Activated naive CD4-positive, alpha-beta T cell treated with anti-CD3 and anti-CD28 coated beads, Interleukin-2, amount 50 U/mL, for 16 hours (primary cell): Measurements from ENCODE around the gene ZBTB7B.

Experiments used
- DNase-seq: peaks from one replicate; pipeline ENCODE4 v3.0.0-alpha.2; 2020

Gene ZBTB7B

DNA sequence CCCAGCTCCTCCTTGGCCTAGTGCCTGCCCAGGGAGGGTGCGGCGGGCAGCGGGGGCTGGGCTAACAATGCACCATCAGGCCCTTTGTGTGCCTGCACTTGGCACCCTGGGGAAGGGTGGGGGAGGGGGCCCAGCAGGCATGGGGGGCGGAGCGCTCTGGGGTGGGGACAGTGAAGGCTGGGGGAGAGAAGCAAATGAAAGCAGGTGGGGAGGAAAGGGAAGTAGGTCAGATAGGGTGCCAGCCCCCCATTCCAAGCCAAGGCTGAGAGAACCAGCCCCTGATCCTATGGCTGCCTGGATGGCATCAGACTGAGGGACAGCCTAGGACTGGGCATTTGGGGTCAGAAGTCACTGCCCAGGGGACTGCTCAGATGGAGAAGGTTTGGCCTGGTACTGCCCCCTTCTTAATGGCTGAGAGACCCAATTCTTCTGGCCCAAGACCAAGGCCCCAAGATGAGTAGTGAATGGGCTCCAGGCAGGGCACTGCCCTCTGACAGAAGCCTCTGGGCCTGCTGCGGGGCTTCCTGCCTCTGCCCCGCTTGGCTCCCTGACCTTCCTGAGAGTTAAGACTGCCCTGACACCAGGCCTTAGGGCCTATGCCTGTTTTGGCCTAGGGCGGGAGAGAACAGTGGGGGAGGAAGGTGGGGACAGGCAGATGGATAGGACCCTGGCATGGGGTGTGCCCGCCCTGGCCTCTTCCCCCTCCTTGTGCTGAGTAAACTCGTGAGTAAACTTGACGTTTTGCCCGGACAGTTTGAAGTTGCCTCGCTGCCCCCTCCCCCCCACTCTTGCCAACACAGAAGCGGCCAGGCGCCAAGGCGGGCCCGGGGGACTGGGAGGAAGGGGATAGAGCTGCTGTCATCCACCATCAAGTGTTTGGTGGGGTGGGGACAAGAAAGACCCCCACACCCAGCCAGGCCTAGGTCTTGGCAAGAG lies 2.7 kb downstream of the ZBTB7B start:
- DNase-seq: peak; percentile 29

DNA sequence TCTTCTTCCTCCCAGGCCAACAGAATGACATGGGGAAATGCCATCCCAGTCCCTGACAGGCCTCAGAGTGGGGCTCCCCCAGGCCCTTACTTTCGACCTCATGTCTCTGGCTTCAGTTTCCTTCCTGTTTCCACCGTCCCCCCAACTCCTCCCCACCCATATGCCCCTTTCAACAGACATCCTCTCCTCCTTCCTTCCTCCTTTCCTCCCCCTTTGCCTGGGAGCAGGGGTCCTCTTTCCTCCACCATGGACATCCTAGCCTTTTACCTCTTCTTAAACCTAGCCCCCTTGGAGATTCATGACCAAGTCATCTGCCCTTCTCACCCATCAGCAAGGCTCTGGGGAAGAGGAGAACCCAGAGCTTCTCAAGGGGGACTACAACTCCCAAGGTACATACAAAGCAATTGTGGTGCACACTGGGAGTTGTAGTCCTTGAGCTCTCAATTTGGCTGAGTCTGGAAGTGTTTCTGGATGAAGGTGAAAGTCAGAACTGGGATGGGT lies 4.0 kb downstream of the ZBTB7B start:
- DNase-seq: peak; percentile 26

DNA sequence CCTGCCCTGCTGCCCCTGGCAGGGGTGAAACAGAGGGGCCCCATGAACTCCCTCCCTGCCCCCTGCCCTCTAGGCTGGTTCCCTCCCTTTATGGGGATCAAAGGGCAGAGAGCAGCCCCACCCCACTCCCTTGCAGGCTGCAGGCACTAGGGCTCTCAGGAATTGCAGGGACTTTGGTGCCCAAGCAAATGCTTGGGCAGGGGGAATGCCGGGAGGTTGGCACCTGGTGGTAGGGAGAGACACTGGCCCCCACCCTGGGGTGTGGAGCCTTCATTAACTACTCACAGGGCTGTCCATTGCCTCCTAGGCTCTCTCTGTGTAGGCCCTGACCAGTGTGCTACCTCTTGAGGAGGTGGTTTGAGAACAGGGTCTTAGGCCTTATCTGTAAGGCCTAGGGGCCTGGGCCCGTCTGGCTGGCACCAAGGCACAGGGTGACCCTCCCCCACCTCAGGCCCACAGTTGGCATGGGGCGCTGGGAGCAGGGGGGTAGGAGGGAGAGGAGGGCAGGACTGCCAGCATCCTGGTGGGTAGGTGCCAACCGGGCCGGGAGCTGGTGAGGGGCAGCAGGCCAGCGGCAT lies 4.7 kb downstream of the ZBTB7B start:
- DNase-seq: peak; percentile 9

DNA sequence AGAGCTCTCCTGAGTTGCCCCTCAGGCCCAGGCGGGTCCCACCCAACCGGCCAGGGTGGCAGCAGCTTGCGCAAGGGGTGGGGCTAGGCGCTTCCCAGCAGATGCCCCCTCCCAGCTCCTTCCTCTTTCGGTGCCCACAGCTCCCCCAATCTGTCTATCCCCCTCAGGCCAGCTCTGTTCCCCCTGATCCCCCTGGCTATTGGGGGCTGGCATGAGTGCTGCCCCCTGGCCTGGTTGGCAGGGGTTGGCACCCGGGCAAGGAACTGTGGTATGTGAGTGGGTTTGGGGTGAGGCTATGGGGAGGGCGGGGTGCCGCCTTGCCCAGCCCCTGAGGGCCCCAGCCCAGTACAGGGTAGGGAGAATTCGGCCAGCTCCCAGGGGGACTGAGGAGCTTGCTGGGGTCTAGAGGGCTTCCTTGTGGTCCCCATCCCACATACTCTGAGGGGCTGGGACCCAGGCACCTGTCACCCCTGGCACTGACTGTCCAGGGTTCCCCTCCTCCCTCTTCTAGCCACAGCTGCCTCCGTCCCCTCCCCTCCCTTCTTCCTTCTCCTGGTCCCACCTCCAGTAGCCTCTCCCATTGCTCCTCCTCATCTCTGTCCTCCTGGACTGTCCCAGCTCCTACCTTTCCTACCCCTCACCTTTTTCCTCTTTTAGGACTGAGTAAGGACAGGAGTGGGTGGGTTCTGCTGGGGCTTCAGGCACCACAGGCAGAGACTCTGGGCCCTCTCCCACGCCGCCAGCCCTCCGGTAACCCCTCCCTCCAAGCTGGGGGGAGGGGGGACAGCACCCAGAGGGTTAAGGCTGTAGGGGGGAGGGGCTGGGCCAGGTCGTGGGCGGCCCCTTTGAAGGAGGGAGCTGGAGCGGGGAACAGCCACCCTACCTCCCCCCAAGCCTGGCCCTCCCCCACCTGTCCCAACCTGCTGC lies 5.7 kb downstream of the ZBTB7B start:
- DNase-seq: peak; percentile 75

GRCh38 chr1:155009221-155009711 lies 6.7 kb downstream of the ZBTB7B start:
- peak; percentile 29 for DNase-seq

- no peak for DNase-seq
Measured at GRCh38 chr1:155009742-155010141, 7.1 kb downstream of the ZBTB7B start.

DNA sequence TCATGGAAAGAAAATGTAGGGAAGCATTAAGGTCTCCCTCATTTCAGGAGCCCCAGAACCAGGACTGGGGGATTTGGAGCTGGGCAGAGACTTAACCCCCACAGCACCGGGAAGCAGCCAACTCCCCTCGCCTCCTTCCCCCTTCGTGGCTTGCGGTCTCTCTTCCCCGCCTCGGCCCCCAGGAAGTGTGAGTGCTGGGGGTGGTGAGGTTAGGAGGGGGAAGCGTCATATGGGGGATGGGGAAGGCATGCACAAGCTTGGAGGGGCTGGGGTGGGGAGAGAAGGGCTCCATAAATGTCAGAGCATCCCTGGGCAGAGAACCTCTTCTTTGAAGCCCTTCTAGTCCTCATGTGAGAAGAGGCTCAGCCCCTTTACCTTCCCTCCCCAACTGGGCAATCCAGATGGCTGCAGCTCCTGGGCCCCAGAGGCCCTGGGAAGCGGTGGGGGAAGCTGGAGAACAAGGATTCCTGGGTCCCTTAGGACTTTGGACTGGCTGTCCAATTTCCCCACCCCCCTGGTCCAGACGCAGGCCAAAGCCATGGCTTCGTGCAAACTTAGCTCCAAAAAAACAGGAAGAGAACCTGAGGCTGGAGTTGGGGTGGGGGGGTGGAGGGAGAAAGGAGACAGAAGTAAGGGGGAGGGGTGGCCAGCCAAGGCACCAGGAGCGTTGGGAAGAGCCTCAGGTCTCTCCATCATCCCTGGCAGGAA lies 7.8 kb downstream of the ZBTB7B start:
- DNase-seq: peak; percentile 16

GRCh38 chr1:155011004-155011416 lies 8.4 kb downstream of the ZBTB7B start:
- no peak for DNase-seq

DNA sequence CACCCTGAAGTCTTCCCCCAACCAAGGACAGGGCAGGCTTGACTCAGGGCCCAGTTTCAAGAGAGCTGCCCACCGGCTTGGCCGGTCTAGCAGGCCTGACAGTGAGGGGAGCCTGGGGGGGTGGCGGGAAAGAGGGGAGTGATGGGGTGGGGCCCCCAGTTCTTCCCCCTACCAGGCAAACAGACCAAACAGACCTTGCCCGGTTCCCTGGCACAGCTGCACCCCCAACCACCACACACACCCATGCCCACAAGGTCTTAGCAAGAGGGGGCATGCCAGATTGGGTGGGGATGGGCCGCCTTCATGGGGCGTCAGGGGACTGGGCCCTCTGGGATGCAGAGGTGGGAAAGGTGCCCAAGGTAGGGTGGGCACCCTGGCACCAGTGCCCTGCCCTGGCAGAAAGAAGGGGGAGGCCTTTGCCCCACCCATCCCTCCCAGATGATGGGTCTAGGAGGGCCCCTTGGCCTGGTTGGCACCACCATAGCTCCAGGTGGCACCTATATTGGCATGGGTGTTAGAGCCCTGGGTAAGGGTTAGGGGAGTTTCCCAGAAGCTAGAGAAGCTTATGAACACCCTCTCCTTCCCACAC lies 8.9 kb downstream of the ZBTB7B start:
- DNase-seq: peak; percentile 8

GRCh38 chr1:155012026-155012546 lies 9.5 kb downstream of the ZBTB7B start:
- DNase-seq: peak; percentile 39

DNA sequence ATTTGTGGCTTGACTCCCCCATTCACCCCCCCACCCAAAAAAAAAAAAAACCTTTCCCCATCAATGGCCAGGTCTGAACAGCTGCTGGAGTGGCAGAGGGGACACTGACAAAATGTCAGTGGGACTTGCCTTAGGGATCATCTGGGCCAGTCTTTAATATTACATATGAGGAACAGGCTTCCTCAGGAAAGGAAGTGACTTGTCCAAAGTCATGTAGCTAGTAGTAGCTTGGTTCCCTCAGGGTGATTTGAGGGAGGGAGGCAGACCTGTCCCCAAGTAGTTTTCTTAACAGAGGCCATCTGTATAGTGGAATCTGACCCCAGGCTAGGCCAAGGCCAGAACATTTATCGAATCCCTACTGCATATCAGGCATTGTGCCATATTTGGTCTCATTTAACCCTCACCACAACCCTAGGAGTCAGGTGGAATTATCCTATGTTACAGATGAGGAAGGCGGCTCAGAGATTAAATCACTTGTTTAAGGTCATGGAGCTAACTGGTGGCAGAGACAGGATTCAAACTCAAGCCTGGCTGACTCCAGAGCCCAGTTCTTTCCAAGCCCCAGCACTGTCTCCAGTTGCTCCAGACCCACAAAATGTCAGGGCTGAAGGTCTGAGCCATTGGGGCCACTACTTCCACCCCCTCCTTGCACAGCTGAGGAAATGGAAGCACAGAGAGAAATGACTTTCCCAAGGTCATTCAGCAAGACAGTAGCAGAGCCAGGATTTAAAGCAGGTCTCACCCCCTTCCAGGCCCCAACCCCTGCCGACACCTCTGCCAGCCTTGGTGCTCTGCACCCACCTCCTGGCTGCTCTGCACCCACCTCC lies 10.4 kb downstream of the ZBTB7B start:
- DNase-seq: peak; percentile 12

GRCh38 chr1:155013632-155014031 lies 11.0 kb downstream of the ZBTB7B start:
- DNase-seq: peak; percentile 20

GRCh38 chr1:155014709-155015508 lies 12.3 kb downstream of the ZBTB7B start:
- DNase-seq: peak; percentile 7

DNA sequence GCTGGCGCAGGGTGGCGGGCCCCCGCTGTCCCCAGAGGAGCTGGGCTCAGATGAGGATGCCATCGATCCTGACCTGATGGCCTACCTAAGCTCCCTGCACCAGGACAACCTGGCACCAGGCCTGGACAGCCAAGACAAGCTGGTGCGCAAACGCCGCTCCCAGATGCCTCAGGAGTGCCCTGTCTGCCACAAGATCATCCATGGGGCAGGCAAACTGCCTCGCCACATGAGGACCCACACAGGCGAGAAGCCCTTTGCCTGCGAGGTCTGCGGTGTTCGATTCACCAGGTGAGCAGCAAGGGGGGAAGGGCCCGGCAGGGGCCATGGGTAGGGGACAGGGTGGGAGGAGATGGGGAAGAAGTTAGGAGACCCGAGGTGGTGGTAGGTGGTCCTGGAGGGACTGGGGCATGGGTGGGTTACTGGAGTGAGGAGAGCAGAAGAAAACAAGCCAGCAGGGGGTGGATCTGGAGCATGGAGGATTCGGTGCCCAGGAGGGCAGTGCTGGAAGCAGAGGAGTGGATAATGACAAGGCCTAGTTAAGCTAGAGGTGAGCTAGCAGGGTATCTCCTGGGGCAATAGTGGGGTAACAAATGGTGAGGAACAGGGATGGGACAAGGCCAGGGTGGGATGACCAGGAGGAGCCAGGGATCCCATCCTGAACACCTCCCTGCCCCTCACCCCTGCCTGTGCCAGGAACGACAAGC lies 13.1 kb downstream of the ZBTB7B start:
- no peak for DNase-seq

DNA sequence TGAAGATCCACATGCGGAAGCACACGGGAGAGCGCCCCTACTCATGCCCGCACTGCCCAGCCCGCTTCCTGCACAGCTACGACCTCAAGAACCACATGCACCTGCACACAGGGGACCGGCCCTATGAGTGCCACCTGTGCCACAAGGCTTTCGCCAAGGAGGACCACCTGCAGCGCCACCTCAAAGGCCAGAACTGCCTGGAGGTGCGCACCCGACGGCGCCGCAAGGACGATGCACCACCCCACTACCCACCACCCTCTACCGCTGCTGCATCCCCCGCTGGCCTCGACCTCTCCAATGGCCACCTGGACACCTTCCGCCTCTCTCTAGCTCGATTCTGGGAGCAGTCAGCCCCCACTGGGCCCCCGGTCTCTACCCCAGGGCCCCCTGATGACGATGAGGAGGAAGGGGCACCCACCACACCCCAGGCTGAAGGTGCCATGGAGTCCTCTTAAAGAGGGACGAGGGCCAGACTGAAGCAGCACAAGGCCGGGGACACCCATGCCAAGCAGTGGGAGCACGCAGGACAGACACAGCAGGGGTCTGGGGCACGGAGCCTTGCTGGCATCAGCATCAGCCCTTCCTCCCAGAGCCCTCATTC lies 13.7 kb downstream of the ZBTB7B start:
- DNase-seq: no peak

- peak; percentile 95 for DNase-seq
Measured at GRCh38 chr1:155017041-155017945, 14.7 kb downstream of the ZBTB7B start.

DNA sequence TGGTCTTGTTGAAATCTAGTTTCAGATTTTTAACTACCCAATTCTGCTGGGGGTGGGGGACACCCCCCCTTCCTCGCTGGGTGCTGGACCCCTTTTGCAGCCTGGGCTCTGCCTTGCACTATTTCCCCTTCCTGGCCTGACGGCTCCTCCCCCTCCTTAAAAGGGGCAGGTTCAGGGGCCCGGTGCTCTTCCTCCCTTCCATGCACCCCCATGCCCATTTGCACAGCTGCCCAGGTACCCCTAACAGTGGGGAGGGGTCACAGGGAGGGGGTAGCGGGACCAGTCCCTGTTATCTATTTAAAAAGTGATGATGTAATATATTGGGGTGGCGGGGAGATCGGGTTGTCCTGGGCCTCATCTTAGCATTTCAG lies 15.3 kb downstream of the ZBTB7B start:
- no peak for DNase-seq
